K562 (cell line): ENCODE data around the gene SPTBN2. TPM values are rescaled to one million over a fixed set of nuclear protein-coding genes. Genes with fewer than 3 reads are reported as not detected.

ENCODE experiments used
- ARNT ChIP-seq, 2 experiments: fragments of 450-650 bp; IDR thresholded peaks; 2 replicates each; pipeline ENCODE4 v1.6.1; 2016; ENCODE audit warnings: mild to moderate bottlenecking in 1 of 2
- FIP1L1 ChIP-seq: fragments of 200-400 bp; formaldehyde crosslinking; IDR thresholded peaks from 2 replicates; pipeline ENCODE4 v1.6.1; 2018; ENCODE audit warnings: mild to moderate bottlenecking, low read depth, low read length; ENCODE audit not compliant: poor library complexity, severe bottlenecking
- GTF2F1 ChIP-seq: IDR thresholded peaks from 2 replicates; pipeline ENCODE4 v1.6.1; 2011; ENCODE audit warnings: low read depth, low read length, improper control_type of control experiment
- MYC ChIP-seq, 2 experiments: fragments of 250-450 bp in 1 of 2; sonication (Bioruptor Pico) in 1 of 2; IDR thresholded peaks; 2 replicates each; pipeline versions ENCODE4 v1.5.1 to v1.6.1; 2012 to 2021; ENCODE audit warnings: low read depth in 2 of 2, borderline replicate concordance in 1 of 2, improper control_type of control experiment in 1 of 2, low read length in 1 of 2, mild to moderate bottlenecking in 1 of 2, moderate library complexity in 1 of 2
- POLR2B ChIP-seq: fragments of 450-650 bp; IDR thresholded peaks from 2 replicates; pipeline ENCODE4 v1.6.1; 2018; ENCODE audit warnings: low read depth; ENCODE audit not compliant: partially characterized antibody
- SIN3A ChIP-seq, 2 experiments: fragments of 150-350 bp in 1 of 2; IDR thresholded peaks; 2 replicates each; pipeline ENCODE4 v1.6.1; 2011 to 2016; ENCODE audit warnings: borderline replicate concordance in 2 of 2, low read depth in 2 of 2, low read length in 2 of 2, mild to moderate bottlenecking in 2 of 2, moderate library complexity in 2 of 2; ENCODE audit not compliant: control insufficient read depth in 1 of 2
- UBTF ChIP-seq, 2 experiments: IDR thresholded peaks; 2 replicates each; pipeline ENCODE4 v1.6.1; 2012; ENCODE audit warnings: improper control_type of control experiment in 2 of 2, low read depth in 2 of 2, low read length in 2 of 2, borderline replicate concordance in 1 of 2
- polyA plus RNA-seq, 8 experiments: library from polyadenylated mRNA; depleted of rRNA in 4 of 8; stranded (reverse) in 5 of 8; unstranded in 3 of 8; fragments of >200 nt; fragmentation: Nextera tagmentation in 2 of 8; fragmentation: Illumina TruSeq in 1 of 8; extraction: Ambion mirVana in 2 of 8; extraction: Trizol in 1 of 8; gene quantifications; 2 replicates each; pipeline versions ENCODE4 v1.2.1 to v1.2.3, GENCODE V29; 2011 to 2014; ENCODE audit warnings: inconsistent platforms in 1 of 8, missing spikeins in 1 of 8
- total RNA-seq, 7 experiments: library from RNA; depleted of rRNA in 6 of 7; stranded (reverse); fragments of >200 nt in 6 of 7; fragmentation: Illumina TruSeq in 2 of 7; extraction: Trizol in 2 of 7; gene quantifications; 2 replicates each; pipeline versions ENCODE4 v1.2.1 to v1.2.3, GENCODE V29; 2011 to 2021; ENCODE audit warnings: low replicate concordance in 1 of 7
- TF ChIP-seq, protein P1 (sequence below): fragments of 450-650 bp; IDR thresholded peaks from 2 replicates; pipeline ENCODE4 v1.6.1; 2018; ENCODE audit not compliant: partially characterized antibody
- TF ChIP-seq, protein P2 (sequence below): IDR thresholded peaks from 3 replicates; pipeline ENCODE4 v1.6.1; 2011; ENCODE audit warnings: borderline replicate concordance, mild to moderate bottlenecking, moderate library complexity; ENCODE audit not compliant: insufficient read length; ENCODE audit errors: extremely low read depth
- TF ChIP-seq, protein P3 (sequence below), 2 experiments: fragments of 150-350 bp in 1 of 2; IDR thresholded peaks; 2 replicates each; pipeline ENCODE4 v1.6.1; 2012 to 2016; ENCODE audit warnings: low read depth in 2 of 2, low read length in 2 of 2, mild to moderate bottlenecking in 1 of 2, moderate library complexity in 1 of 2

Gene SPTBN2
- total and polyA plus RNA-seq, 9 of the 15 experiments (the other 6 are each of a cell fraction or from before 2014, with no cell fraction given): 0.38 to 56.5 (median 19.7) TPM

GRCh38 chr11:66744485-66745355, 15.7 kb upstream of the SPTBN2 start (continued):
- TF ChIP-seq POLR2B (peak; percentile 71), MYC (IDR thresholded peaks at IDR 0.05; ENCODE audit: low read depth, low read length) (peak; percentile 27; the same call in 1 of the 2 replicates), MYC (CRISPR knock-in tag; IDR thresholded peaks at IDR 0.05; ENCODE audit: borderline replicate concordance, low read depth) (no peak), ARNT (IDR thresholded peaks at IDR 0.05) (no peak), GTF2F1 (peak; percentile 76; the same call in 1 of the 2 replicates), UBTF (IDR thresholded peaks at IDR 0.05; ENCODE audit: borderline replicate concordance in 1 of 2, low read depth in 2 of 2, low read length in 2 of 2) (peak; percentile 78 to 82; a peak in 2 of 4 replicates), FIP1L1 (peak; percentile 33), SIN3A (IDR thresholded peaks at IDR 0.05; ENCODE audit: borderline replicate concordance in 2 of 2, control insufficient read depth in 1 of 2, low read depth in 2 of 2, low read length in 2 of 2) (peak in 1 of 2 experiments; percentile 59; a peak in 2 of 4 replicates)
- TF ChIP-seq, protein P1, sequence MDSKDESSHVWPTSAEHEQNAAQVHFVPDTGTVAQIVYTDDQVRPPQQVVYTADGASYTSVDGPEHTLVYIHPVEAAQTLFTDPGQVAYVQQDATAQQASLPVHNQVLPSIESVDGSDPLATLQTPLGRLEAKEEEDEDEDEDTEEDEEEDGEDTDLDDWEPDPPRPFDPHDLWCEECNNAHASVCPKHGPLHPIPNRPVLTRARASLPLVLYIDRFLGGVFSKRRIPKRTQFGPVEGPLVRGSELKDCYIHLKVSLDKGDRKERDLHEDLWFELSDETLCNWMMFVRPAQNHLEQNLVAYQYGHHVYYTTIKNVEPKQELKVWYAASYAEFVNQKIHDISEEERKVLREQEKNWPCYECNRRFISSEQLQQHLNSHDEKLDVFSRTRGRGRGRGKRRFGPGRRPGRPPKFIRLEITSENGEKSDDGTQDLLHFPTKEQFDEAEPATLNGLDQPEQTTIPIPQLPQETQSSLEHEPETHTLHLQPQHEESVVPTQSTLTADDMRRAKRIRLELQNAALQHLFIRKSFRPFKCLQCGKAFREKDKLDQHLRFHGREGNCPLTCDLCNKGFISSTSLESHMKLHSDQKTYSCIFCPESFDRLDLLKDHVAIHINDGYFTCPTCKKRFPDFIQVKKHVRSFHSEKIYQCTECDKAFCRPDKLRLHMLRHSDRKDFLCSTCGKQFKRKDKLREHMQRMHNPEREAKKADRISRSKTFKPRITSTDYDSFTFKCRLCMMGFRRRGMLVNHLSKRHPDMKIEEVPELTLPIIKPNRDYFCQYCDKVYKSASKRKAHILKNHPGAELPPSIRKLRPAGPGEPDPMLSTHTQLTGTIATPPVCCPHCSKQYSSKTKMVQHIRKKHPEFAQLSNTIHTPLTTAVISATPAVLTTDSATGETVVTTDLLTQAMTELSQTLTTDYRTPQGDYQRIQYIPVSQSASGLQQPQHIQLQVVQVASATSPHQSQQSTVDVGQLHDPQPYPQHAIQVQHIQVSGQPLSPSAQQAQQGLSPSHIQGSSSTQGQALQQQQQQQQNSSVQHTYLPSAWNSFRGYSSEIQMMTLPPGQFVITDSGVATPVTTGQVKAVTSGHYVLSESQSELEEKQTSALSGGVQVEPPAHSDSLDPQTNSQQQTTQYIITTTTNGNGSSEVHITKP: peak; percentile 1
- TF ChIP-seq, protein P2, sequence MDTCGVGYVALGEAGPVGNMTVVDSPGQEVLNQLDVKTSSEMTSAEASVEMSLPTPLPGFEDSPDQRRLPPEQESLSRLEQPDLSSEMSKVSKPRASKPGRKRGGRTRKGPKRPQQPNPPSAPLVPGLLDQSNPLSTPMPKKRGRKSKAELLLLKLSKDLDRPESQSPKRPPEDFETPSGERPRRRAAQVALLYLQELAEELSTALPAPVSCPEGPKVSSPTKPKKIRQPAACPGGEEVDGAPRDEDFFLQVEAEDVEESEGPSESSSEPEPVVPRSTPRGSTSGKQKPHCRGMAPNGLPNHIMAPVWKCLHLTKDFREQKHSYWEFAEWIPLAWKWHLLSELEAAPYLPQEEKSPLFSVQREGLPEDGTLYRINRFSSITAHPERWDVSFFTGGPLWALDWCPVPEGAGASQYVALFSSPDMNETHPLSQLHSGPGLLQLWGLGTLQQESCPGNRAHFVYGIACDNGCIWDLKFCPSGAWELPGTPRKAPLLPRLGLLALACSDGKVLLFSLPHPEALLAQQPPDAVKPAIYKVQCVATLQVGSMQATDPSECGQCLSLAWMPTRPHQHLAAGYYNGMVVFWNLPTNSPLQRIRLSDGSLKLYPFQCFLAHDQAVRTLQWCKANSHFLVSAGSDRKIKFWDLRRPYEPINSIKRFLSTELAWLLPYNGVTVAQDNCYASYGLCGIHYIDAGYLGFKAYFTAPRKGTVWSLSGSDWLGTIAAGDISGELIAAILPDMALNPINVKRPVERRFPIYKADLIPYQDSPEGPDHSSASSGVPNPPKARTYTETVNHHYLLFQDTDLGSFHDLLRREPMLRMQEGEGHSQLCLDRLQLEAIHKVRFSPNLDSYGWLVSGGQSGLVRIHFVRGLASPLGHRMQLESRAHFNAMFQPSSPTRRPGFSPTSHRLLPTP: no peak
- TF ChIP-seq, protein P3, sequence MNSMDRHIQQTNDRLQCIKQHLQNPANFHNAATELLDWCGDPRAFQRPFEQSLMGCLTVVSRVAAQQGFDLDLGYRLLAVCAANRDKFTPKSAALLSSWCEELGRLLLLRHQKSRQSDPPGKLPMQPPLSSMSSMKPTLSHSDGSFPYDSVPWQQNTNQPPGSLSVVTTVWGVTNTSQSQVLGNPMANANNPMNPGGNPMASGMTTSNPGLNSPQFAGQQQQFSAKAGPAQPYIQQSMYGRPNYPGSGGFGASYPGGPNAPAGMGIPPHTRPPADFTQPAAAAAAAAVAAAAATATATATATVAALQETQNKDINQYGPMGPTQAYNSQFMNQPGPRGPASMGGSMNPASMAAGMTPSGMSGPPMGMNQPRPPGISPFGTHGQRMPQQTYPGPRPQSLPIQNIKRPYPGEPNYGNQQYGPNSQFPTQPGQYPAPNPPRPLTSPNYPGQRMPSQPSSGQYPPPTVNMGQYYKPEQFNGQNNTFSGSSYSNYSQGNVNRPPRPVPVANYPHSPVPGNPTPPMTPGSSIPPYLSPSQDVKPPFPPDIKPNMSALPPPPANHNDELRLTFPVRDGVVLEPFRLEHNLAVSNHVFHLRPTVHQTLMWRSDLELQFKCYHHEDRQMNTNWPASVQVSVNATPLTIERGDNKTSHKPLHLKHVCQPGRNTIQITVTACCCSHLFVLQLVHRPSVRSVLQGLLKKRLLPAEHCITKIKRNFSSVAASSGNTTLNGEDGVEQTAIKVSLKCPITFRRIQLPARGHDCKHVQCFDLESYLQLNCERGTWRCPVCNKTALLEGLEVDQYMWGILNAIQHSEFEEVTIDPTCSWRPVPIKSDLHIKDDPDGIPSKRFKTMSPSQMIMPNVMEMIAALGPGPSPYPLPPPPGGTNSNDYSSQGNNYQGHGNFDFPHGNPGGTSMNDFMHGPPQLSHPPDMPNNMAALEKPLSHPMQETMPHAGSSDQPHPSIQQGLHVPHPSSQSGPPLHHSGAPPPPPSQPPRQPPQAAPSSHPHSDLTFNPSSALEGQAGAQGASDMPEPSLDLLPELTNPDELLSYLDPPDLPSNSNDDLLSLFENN (IDR thresholded peaks at IDR 0.05; ENCODE audit: low read depth in 2 of 2, low read length in 2 of 2): no peak
